Lower leg skin (tissue), 4 donors: ENCODE measurements around the gene RERE. TPM values are rescaled to one million over a fixed set of nuclear protein-coding genes. Genes with fewer than 3 reads are reported as not detected.

Experiments
- DNase-seq, 2 donors: peaks; one replicate each; pipeline ENCODE4 v3.0.0-alpha.2; 2019; ENCODE audit warnings: low spot score in 2 of 2
- H3K4me3 ChIP-seq: fragments of 200-600 bp; sonication (generic); 2 replicates; pipeline ENCODE4 v1.5.1; 2017; ENCODE audit warnings: mild to moderate bottlenecking, low read depth; ENCODE audit not compliant: poor library complexity, severe bottlenecking
- CTCF ChIP-seq, 3 donors: fragments of 450-650 bp; IDR thresholded peaks; one replicate each; pipeline ENCODE4 v1.5.1; 2016; ENCODE audit warnings: antibody characterized with exemption in 3 of 3, mild to moderate bottlenecking in 3 of 3, moderate library complexity in 2 of 3
- POLR2A ChIP-seq, 2 donors: fragments of 450-650 bp; IDR thresholded peaks; one replicate each; pipeline ENCODE4 v1.6.1; 2016 to 2017; ENCODE audit warnings: antibody characterized with exemption in 2 of 2, mild to moderate bottlenecking in 1 of 2, moderate library complexity in 1 of 2
- WGBS, 2 donors: methylation state at CpG; one replicate each; pipeline ENCODE4 v1.1.5; 2018; 5-methylcytosine and 5-hydroxymethylcytosine counted together
- intact Hi-C: fragments of 100-400 bp; cut with DNase I; formaldehyde crosslinking; loops from one replicate; pipeline ENCODE4 v1.15.0; 2023; ENCODE audit warnings: low total_unique reads
- total RNA-seq, 4 donors: library from RNA; depleted of rRNA; stranded (reverse); fragments of >200 nt; gene quantifications; one replicate each; pipeline ENCODE4 v1.1.0, GENCODE V29; 2016

Gene RERE
- total RNA-seq, 4 donors from 2014 or later: 41.0 to 84.9 (median 76.8) TPM

GRCh38 chr1:8325771-8326170, 491.7 kb downstream of the RERE start:
- TF ChIP-seq CTCF (IDR thresholded peaks at IDR 0.05): no peak
- no peak overlapping the region for H3K4me3 ChIP-seq
- WGBS, 2 donors: 94 to 96% methylated on average over 20 to 21 of the region's 21 CpGs
- no peak for DNase-seq
- intact Hi-C loops: no loop called here

GRCh38 chr1:8324176-8324810, 493.1 kb downstream of the RERE start:
- no peak for DNase-seq
- no peak overlapping the region for H3K4me3 ChIP-seq
- no peak for TF ChIP-seq CTCF (IDR thresholded peaks at IDR 0.05)
- no peak for TF ChIP-seq POLR2A (IDR thresholded peaks at IDR 0.05)
- WGBS, 2 donors: 83 to 92% methylated on average over 30 to 32 of the region's 32 CpGs
- intact Hi-C loops: no loop called here

GRCh38 chr1:8323706-8324105, 493.7 kb downstream of the RERE start:
- no peak overlapping the region for H3K4me3 ChIP-seq
- WGBS, 2 donors: 72 to 82% methylated on average over 11 of the region's 11 CpGs
- DNase-seq: no peak
- intact Hi-C loops: no loop called here
- TF ChIP-seq POLR2A (IDR thresholded peaks at IDR 0.05) (no peak), CTCF (IDR thresholded peaks at IDR 0.05) (no peak)

DNA sequence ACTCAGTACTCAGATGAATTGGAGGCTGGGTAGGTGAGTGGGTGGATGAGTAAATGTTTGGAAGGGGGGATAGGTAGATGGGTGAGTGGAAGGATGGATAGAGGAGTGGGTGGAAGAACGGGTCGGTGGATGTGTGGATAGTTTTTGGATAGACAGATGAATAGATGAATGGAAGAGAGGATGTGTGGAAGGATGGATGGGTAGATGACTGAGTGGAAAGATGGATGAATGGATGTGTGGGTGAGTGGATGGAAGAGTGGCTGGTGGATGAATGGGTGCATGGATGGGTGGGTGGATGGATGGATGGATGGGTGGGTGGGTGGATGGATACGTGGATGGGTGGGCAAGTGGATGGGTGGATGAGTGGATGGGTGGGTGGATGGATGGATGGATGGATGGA, 495.8 kb downstream of the RERE start:
- DNase-seq: no peak
- no peak overlapping the region for H3K4me3 ChIP-seq
- no peak for TF ChIP-seq POLR2A (IDR thresholded peaks at IDR 0.05)
- intact Hi-C loops: no loop called here
- 91% methylated on average over 3 of the region's 3 CpGs for WGBS, 2 donors

GRCh38 chr1:8318436-8318835, 499.0 kb downstream of the RERE start:
- no peak for TF ChIP-seq CTCF (IDR thresholded peaks at IDR 0.05)
- TF ChIP-seq POLR2A (IDR thresholded peaks at IDR 0.05): no peak
- WGBS, 2 donors: 14 to 20% methylated on average over 11 to 13 of the region's 18 CpGs
- no peak for DNase-seq
- H3K4me3 ChIP-seq: no peak overlapping the region
- intact Hi-C loops: loop anchor here (5.0 to 10.0 kb wide), 2 partner anchors 74 to 341 kb away; no protein-coding TSS in a partner anchor

DNA sequence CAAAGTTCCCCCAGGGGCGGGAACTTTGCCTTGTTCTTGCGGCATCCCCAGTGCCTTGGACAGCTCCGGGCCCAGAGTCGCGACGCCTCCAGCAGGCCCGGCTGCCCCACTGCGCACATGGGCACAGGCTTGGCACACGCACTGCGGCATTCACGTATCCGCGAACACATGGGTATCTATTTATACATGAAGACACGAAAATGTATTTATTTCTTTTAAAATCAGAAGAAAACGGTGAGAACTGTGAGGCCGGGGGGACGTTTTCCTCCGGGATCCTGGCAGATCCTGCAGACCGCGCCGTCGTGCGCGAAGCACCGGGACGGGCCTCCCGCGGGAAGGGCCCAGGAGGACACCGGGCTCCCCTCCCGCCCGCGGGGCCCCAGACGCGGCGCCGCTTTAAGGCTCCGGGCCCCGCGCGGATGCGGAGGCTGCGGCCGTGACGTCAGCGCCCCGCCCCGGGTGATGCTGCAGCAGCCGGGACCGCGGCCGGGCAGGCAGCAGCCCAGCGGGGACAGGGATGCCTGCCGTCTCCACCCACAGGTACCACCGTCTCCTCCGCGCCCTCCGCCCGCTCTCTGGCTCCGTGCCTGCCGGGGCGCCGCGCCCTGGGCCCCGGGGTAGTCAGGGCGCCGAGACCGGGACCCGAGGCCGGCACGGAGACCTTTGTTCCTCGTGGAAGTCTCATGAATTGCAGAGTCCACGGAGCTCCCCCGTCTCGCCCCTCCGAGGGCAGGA, 499.6 kb downstream of the RERE start, which contains the start of gene SLC45A1:
Gene SLC45A1, plus strand, starts transcription at position 468 of the 735 bp plus-strand sequence. CDS start 6,216 bp downstream, outside the sequence.
- no peak for TF ChIP-seq CTCF (IDR thresholded peaks at IDR 0.05)
- no peak for TF ChIP-seq POLR2A (IDR thresholded peaks at IDR 0.05)
- peak; percentile 38 to 95 for DNase-seq
- intact Hi-C loops: loop anchor here (5.0 to 10.0 kb wide), 2 partner anchors 73 to 341 kb away; no protein-coding TSS in a partner anchor

More for the DNA sequence above, 499.6 kb downstream of the RERE start, which contains the start of gene SLC45A1:
- WGBS, 2 donors: 11 to 25% methylated on average over 36 to 49 of the region's 75 CpGs
- no peak within 1 kb of the TSS for H3K4me3 ChIP-seq
